ENCODE measurements around the gene LNPEP.
"Not testable (repeated sequence)": the region's sequence is repeated elsewhere in the genome, so short reads cannot be mapped to it uniquely, and the experiment has no call there.

Gene LNPEP

DNA sequence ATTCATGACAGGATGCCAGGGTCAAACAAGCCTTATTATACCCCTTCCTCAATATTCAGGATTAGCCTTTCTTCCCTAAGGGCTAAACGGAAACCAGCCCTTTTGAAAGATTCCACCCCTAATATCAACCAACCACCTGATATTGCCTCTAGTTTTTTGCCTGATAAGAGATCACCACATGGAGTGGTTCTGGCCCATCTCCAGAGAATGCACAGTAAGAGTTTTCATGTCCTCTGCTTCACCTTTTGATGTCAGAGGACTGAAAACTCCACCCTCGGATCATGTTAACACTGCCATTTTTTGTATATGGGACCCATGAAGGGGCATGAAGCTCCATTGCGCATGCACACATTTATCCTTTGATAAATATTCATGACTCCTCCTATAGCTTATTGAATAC is 5.8 kb upstream of the LNPEP start:
- no peak for DNase-seq (ENCODE audit: low spot score)

- DNase-seq (ENCODE audit: low spot score) = no peak
Observed at GRCh38 chr5:96930589-96930988, 5.3 kb upstream of the LNPEP start.

- DNase-seq (ENCODE audit: low spot score) = not testable (repeated sequence)
Observed at GRCh38 chr5:96931037-96931436, 4.8 kb upstream of the LNPEP start.

DNA sequence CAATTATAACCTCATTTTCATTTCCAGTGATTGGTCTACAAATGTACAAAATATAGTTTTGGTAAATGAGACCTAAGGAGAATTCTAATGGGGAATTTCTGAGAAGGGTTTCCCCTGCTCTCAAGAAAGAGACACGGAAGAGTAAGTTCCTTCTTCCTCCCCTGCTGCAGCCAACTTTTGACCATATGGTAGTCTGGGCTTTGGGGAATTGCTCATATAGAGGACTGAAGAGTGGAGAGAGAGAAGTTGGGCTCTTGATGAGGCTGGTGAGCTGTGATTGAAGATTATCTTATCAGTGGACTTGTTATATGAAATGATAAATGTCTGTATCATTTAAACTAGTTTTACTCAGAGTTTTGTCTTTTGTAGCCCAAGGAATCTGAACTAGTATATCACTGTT is 4.3 kb upstream of the LNPEP start:
- DNase-seq (ENCODE audit: low spot score) = no peak

GRCh38 chr5:96932026-96932425 is 3.9 kb upstream of the LNPEP start:
- no peak for DNase-seq (ENCODE audit: low spot score)

GRCh38 chr5:96933764-96934707 is 1.8 kb upstream of the LNPEP start:
- peak; percentile 25 for DNase-seq (ENCODE audit: low spot score)

GRCh38 chr5:96934708-96935558 is 947 bp upstream of the LNPEP start:
- DNase-seq (ENCODE audit: low spot score) = peak; percentile 75

DNA sequence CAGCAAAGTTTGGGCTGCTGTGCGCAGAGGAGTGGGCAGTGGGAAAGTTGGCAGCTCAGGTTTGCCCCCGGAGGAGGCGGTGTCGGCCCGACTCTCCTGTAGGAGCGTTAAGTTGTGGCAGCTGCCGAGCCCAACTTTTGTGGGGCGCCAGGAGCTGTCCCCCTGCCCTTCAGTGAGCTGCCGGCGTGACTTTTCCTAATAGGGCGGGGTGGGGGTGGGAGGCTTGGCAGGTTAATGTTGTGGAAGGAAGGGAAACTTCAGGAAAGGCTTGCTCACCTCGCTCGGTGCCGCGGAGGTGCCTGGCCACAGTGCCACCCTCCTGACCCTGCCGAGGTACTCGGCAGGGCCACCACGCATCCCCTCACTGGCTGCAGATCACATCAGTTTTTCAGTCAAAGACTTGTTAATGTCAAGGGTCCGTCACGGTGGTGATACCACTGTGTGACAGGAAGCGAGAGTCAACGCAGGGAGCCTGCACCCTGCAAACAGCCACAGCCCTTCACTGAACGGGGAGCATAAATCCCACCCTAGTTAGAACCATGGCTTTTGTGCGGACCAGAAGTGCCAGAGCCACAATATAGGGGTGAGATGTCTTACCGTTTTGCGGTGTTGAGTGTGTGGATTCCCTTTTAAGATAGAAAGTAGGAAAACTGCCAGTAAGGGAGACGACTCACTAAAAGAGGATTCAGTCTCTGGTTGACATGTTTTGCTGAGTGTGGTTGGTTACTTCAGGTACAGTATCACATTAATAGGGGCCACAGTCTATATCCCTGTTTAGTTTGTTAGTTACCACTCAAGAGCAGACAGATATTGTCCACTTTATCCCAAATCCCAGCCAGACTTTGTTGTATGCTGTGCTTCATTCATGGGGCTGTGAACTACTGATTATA is 796 bp downstream of the LNPEP start:
- no peak for DNase-seq (ENCODE audit: low spot score)

- no peak for DNase-seq (ENCODE audit: low spot score)
Observed at GRCh38 chr5:96940586-96940985, 4.7 kb downstream of the LNPEP start.

- no peak for DNase-seq (ENCODE audit: low spot score)
Observed at GRCh38 chr5:96941140-96941539, 5.3 kb downstream of the LNPEP start.

DNA sequence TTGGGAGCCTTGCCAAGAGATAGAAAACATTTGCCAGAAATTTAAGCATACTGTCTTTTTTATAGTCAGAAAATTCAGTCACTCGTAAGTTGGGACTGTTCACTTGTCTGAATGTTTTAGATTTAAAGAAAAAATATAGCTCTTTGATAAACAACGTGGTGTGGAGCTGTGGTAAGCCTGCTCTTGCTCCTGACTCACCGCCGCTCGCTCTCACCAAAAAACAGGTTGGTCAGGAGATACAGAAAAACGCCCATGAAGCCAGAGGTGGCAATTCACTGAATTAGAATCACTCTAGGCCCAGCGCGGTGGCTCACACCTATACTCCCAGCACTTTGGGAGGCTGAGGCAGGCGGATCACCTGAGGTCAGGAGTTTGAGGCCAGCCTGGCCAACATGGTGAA is 6.2 kb downstream of the LNPEP start:
- no peak for DNase-seq (ENCODE audit: low spot score)

- no peak for DNase-seq (ENCODE audit: low spot score)
Observed at GRCh38 chr5:96942911-96943310, 7.0 kb downstream of the LNPEP start.

DNA sequence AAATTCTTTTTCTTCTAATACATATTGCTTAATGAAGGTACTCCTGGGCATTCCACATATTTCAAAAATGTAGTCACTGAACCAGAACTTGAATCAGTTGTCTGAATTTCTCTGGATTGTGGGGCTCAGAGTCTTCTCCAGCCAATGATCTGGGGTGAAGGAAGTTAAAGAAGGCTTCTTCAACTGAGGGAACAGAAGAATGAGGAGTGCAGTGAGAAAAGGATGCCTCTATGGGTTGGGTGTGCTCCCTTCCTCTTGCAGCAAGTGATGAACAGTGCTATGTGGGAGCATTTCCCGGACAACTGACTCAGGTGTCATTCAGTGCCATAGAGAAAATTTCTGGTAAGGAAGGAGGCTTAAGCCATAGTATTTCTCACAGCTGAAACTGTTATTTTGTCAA is 7.9 kb downstream of the LNPEP start:
- no peak for DNase-seq (ENCODE audit: low spot score)

DNA sequence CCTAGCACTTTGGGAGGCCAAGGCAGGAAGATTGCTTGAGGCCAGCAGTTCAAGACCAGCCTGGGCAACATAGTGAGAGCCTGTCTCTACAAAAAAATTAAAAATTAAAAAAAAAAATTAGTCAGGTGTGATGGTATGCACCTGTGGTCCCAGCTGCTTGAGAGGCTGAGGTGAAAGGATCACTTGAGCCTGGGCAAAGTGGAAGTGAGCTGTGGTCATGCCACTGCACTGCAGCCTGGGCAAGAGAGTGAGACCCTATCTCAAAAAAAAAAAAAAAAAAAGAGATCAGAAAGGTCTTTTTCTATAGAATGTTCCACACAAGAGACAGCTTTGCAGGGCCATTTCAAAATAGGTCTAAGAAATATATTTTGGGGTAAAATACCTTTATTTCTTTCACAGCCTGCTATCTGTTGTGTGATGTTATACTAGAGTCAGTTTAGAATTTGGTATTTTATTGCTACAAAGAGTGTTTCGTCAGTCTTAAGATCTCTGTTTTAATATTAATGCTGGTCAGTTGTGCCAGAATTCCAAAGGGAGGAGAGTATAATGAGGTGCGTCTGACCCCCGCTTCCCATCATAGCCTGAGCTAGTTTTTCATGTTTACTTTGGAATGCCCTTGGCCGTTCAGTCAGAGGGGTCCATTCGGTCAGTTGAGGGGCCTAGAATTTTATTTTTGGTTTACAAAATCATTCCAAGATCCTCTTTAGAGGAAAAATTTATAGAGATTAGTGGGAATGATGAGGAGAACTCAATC is 9.4 kb downstream of the LNPEP start:
- no peak for DNase-seq (ENCODE audit: low spot score)

- DNase-seq (ENCODE audit: low spot score) = no peak
Observed at GRCh38 chr5:96946381-96946780, 10.5 kb downstream of the LNPEP start.

DNA sequence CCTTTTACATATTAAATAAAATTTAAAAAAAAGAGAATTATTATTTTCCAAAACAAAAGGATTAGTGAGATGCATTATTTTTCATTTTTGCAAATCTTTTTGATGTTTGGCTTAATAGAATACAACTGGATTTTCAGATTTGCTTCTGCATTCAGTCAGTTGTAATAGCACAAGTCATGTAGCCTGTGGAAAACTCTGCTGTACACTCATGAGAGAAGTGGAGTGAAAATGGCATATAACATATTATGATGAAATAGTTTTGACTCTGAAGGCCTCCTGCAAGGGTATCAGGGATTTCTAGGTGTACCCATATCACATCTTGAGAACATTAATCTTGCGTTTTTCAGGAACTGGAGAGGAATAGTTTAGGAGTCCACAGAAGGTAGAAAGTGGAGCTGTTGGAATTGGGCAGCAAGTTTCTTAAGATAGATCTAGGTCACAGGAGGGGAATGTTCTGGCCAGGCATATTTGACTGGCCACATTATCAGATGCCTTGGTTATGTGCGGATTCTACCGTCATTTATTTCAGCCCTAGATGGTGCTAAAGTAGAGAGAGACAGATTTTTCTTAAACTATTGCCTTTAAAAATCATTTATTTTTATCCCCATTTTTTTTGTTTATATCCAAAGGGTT is 16.4 kb downstream of the LNPEP start:
- DNase-seq (ENCODE audit: low spot score) = no peak

DNA sequence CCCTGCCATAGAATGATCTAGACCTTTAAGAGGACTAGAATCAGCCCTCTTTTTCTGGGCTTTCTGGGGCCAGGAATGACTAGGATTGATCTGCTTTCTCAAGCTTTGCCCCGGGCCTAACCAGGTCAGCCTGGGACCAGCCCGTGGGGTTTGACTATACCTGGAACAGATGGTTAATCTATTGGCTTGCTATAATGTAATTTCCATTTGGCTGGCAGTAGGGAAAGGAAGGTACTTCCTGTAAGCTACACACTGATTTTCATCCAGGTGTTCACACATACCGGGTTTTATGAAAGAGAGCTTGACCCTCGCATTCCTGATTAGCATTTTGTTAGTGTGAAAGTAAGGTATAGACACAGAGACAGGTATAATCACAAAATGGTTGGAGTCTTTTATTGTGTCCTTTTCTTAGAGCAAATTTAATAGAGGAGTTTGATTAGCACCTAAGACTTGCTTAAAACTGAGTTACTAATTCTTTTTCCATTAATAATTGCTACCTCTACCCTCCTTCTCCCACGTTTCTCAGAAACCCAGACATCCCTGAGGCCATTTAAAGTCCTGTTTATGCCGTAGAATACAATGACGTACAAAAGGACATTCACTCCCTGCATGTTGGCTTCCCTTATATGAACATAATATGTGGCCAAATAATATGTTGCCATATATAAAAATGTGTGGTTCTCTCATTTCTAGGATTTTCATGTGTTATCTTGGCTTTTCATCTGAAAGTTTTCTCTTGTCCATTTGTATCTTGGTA is 17.3 kb downstream of the LNPEP start:
- no peak for DNase-seq (ENCODE audit: low spot score)

DNA sequence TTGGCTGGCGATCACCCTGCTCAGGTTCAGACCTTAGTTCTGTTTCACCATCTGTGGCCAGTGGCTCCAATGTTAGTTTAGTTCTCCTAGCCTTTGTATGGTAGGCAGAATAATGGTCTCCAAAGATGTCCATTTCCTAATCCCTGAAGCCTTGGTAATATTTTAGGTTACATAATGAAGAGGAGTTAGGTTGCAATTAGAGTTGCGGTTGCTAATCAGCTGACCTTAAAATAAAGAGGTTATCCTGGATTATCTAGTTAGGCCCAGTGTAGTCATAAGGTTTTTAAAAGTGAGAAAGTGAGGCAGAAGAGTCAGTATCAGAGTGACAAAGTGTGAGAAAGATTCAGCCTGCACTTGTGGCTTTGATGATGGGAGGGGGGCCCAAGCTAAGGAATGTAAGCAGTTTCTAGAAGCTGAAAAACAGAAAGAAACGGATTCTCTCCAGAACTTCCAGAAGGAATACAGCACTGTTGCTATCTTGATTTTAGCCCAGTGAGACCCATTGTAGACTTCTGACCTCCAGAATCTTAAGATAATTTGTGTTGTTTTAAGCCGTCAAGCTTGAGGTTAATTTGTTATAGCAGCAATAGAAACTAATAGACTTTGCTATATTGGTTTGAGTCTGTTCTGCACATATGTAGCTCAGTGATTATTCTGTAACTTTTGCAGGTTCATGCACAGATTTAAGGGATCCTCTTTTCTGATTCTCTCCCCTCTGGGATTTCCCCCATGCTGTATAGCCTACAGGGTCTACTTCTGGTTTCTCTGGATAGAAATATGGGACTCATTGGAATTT is 21.6 kb downstream of the LNPEP start:
- no peak for DNase-seq (ENCODE audit: low spot score)

GRCh38 chr5:96958977-96959376 is 23.1 kb downstream of the LNPEP start:
- no peak for DNase-seq (ENCODE audit: low spot score)
